ENCODE data around the gene ADAMTS17.

Gene ADAMTS17

GRCh38 chr15:100083572-100083971, 258.2 kb downstream of the ADAMTS17 start:
- TF ChIP-seq POLR2A (IDR thresholded peaks at IDR 0.05; ENCODE audit: extremely low read depth, insufficient read length) = no peak
- TF ChIP-seq CTCF (IDR thresholded peaks at IDR 0.05; ENCODE audit: low read depth, low read length) = no peak
- no peak for TF ChIP-seq MAX (IDR thresholded peaks at IDR 0.05; ENCODE audit: low read depth, low read length)
- no peak for TF ChIP-seq MYC (IDR thresholded peaks at IDR 0.05; ENCODE audit: low read depth, low read length)
- DNase-seq (ENCODE audit: low read depth) = no peak
- no peak overlapping the region for H3K4me3 ChIP-seq (ENCODE audit: low read depth, low read length)

- TF ChIP-seq MAX (IDR thresholded peaks at IDR 0.05; ENCODE audit: low read depth, low read length) = no peak
- no peak for TF ChIP-seq CTCF (IDR thresholded peaks at IDR 0.05; ENCODE audit: low read depth, low read length)
- TF ChIP-seq MYC (IDR thresholded peaks at IDR 0.05; ENCODE audit: low read depth, low read length) = no peak
- no peak for TF ChIP-seq POLR2A (IDR thresholded peaks at IDR 0.05; ENCODE audit: extremely low read depth, insufficient read length)
- H3K4me3 ChIP-seq (ENCODE audit: low read depth, low read length) = no peak overlapping the region
- no peak for DNase-seq (ENCODE audit: low read depth)
These were observed 258.9 kb downstream of the ADAMTS17 start for GRCh38 chr15:100082761-100083402.

GRCh38 chr15:100081454-100081853, 260.3 kb downstream of the ADAMTS17 start:
- TF ChIP-seq MYC (IDR thresholded peaks at IDR 0.05; ENCODE audit: low read depth, low read length) (no peak), MAX (IDR thresholded peaks at IDR 0.05; ENCODE audit: low read depth, low read length) (no peak), POLR2A (IDR thresholded peaks at IDR 0.05; ENCODE audit: extremely low read depth, insufficient read length) (no peak), CTCF (IDR thresholded peaks at IDR 0.05; ENCODE audit: low read depth, low read length) (no peak)
- H3K4me3 ChIP-seq (ENCODE audit: low read depth, low read length) = no peak overlapping the region
- DNase-seq (ENCODE audit: low read depth) = no peak

GRCh38 chr15:100078511-100079220, 263.1 kb downstream of the ADAMTS17 start:
- DNase-seq (ENCODE audit: low read depth) = peak; percentile 67
- no peak overlapping the region for H3K4me3 ChIP-seq (ENCODE audit: low read depth, low read length)
- TF ChIP-seq MYC (IDR thresholded peaks at IDR 0.05; ENCODE audit: low read depth, low read length) (no peak), CTCF (IDR thresholded peaks at IDR 0.05; ENCODE audit: low read depth, low read length) (no peak), POLR2A (IDR thresholded peaks at IDR 0.05; ENCODE audit: extremely low read depth, insufficient read length) (no peak), MAX (IDR thresholded peaks at IDR 0.05; ENCODE audit: low read depth, low read length) (no peak)

- TF ChIP-seq CTCF (IDR thresholded peaks at IDR 0.05; ENCODE audit: low read depth, low read length) (no peak), POLR2A (IDR thresholded peaks at IDR 0.05; ENCODE audit: extremely low read depth, insufficient read length) (no peak)
- H3K4me3 ChIP-seq (ENCODE audit: low read depth, low read length) = no peak overlapping the region
- no peak for DNase-seq (ENCODE audit: low read depth)
These were observed 266.5 kb downstream of the ADAMTS17 start for GRCh38 chr15:100075229-100075628.
